ENCODE measurements around the gene ANKZF1. TPM values are rescaled to one million over a fixed set of nuclear protein-coding genes. Genes with fewer than 3 reads are reported as not detected.

ANKZF1 gene
- total and polyA plus RNA-seq, 2 donors (not counting 1 experiment from before 2014, with no cell fraction given): 152 to 181 TPM

DNA sequence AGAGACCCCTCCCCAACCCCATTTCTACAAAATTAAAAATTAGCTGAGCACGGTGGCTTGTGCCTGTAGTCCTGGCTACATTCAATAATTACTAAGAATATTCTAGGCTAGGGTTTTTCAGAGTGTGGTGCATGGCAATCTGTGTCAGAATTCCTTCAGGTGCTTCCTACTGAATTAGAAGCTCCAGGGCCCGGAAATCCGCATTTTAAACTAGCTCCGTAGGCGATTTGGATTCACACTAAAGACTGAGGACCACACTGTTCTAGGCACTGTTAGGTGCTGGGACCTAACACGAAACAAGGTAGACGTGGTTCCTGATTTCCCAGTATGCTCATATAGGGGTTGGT lies 23.7 kb upstream of the ANKZF1 start:
- Histone ChIP-seq H3K27me3 (replicated peaks in 1 of 4; ENCODE audit: control extremely low read depth in 1 of 4, control insufficient read depth in 3 of 4, insufficient read depth in 4 of 4, low read length in 3 of 4) (no peaks in the 10 kb centered on the region), H3K4me2 (replicated peaks; ENCODE audit: low read depth, low read length, poor library complexity, severe bottlenecking) (peak overlapping the region; percentile 80), H3K79me2 (ENCODE audit: control insufficient read depth, insufficient read depth, low read length) (peaks cover 6% of the 10 kb centered on the region), H4K20me1 (ENCODE audit: control insufficient read depth, insufficient read depth, low read length, poor library complexity, severe bottlenecking) (peaks cover 14% of the 10 kb centered on the region), H3K36me3 (replicated peaks in 1 of 2; ENCODE audit: control extremely low read depth in 1 of 2, control insufficient read depth in 1 of 2, extremely low read depth in 1 of 2, insufficient read depth in 2 of 2, low read length in 1 of 2) (peaks cover 7 to 24% of the 10 kb centered on the region in 2 experiments), H3K27ac (ENCODE audit: low read length in 2 of 2) (peak overlapping the region; percentile 84 to 94), H3K9me3 (ENCODE audit: control extremely low read depth in 1 of 3, control insufficient read depth in 2 of 3, insufficient read depth in 1 of 3, low read length in 2 of 3) (no peaks in the 10 kb centered on the region), H3K4me3 (ENCODE audit: control extremely low read depth in 1 of 5, extremely low read depth in 1 of 5, insufficient read depth in 1 of 5, low read depth in 2 of 5, low read length in 4 of 5) (peak overlapping the region; percentile 53 to 82 (median 76)), H2AFZ (ENCODE audit: insufficient read depth, low read depth, low read length, poor library complexity, severe bottlenecking) (peak overlapping the region; percentile 79), H3K4me1 (ENCODE audit: control insufficient read depth in 2 of 2, insufficient read depth in 2 of 2, low read length in 2 of 2) (peaks cover 12 to 17% of the 10 kb centered on the region in 2 donors), H3K9ac (ENCODE audit: low read length) (peak overlapping the region; percentile 71)
- DNase-seq: no peak
- Mint-ChIP-seq H3K27ac (peak overlapping the region; percentile 98), H3K4me1 (peaks cover 23% of the 10 kb centered on the region), H3K27me3 (peaks cover 2% of the 10 kb centered on the region), H3K4me3 (peak overlapping the region; percentile 96), H3K9me3 (ENCODE audit: insufficient read depth) (no peaks in the 10 kb centered on the region)
- POLR2A ChIA-PET: interaction anchor here (0.6 to 3.0 kb wide), 14 partner anchors 8 to 182 kb away, joined by 3 to 46 read pairs (median 6); partner anchors contain the start of genes ANKZF1, ATG9A, CNPPD1 and DNAJB2
- intact Hi-C loops (cut with micrococcal nuclease): loop anchor here (1.0 to 2.0 kb wide), 7 partner anchors 13 to 88 kb away; partner anchors contain the start of genes DNAJB2, GLB1L, NHEJ1 and RETREG2
- CTCF ChIA-PET: interaction anchor here (0.6 to 5.7 kb wide), 17 partner anchors 13 to 308 kb away, joined by 3 to 63 read pairs (median 5); partner anchors contain the start of genes ABCB6, ANKZF1, ATG9A and CNPPD1
- WGBS (ENCODE audit: insufficient coverage): 19% methylated on average over 6 of the region's 7 CpGs
- ATAC-seq (ENCODE audit: low read depth): no peak
- TF ChIP-seq, protein P1, sequence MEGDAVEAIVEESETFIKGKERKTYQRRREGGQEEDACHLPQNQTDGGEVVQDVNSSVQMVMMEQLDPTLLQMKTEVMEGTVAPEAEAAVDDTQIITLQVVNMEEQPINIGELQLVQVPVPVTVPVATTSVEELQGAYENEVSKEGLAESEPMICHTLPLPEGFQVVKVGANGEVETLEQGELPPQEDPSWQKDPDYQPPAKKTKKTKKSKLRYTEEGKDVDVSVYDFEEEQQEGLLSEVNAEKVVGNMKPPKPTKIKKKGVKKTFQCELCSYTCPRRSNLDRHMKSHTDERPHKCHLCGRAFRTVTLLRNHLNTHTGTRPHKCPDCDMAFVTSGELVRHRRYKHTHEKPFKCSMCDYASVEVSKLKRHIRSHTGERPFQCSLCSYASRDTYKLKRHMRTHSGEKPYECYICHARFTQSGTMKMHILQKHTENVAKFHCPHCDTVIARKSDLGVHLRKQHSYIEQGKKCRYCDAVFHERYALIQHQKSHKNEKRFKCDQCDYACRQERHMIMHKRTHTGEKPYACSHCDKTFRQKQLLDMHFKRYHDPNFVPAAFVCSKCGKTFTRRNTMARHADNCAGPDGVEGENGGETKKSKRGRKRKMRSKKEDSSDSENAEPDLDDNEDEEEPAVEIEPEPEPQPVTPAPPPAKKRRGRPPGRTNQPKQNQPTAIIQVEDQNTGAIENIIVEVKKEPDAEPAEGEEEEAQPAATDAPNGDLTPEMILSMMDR (IDR thresholded peaks at IDR 0.05): no peak
- TF ChIP-seq EZH2 (IDR thresholded peaks at IDR 0.05; ENCODE audit: borderline replicate concordance, insufficient read depth, low read depth, low read length, poor library complexity, severe bottlenecking): no peak

Data from B cell (primary cell).